Measurements from ENCODE around the gene SYS1.

DNA sequence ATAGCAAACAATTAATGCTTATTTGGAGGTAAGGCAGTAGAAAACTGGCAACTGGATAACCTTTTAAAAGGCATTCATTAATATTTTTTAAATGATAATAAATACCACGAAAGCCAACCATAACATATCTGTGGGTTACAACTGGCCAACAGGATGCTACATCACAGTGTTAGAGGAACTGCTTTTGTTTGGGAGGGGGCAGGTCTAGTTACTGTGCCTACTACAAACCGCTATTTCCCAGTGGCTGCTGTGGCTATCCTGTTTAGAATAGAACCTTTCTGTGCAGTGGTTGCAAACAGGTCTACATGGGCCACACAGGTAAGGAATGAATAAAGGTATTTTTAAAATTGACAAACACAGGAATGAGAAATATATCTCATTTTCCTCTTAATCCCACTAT is 54.0 kb downstream of the SYS1 start:
- TF ChIP-seq EZH2 (IDR thresholded peaks at IDR 0.05; ENCODE audit: low read depth, unreplicated experiment) (no peak), CTCF (conservative IDR thresholded peaks at IDR 0.05; ENCODE audit: low read depth in 2 of 2) (no peak), ZNF331 (CRISPR knock-in tag; IDR thresholded peaks at IDR 0.05; ENCODE audit: low read depth) (no peak), CREB1 (CRISPR knock-in tag; IDR thresholded peaks at IDR 0.05; ENCODE audit: low read depth) (no peak)
